Measurements from ENCODE around the gene NOTCH1. TPM values are rescaled to one million over a fixed set of nuclear protein-coding genes. Genes with fewer than 3 reads are reported as not detected.

NOTCH1 gene
- total and polyA plus RNA-seq, 2 of the 8 experiments (the other 6 are each of a cell fraction or from before 2014, with no cell fraction given), result 6.9 to 55.6 TPM

DNA sequence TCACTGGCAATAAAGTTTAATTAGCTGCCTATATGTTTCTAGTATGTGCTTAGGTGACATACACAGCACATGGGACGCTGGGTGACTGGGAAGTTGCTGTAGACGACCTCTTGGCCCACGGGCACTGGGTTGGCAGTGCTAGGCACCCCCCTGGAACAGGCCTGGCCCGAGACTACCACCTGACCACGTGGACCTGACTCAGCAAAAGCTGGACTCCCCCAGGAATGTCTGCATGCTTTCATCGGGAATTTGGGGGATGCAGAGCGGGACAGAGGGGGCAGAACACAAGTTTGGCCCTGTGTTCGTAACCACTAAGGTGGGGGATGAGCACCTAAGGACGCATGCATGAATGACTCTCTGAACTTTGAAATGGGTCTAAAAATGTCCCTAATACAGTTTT lies 89.6 kb downstream of the NOTCH1 start (continued):
- no peak for TF ChIP-seq CBX5 (IDR thresholded peaks at IDR 0.05; ENCODE audit: low read depth, low read length)
- TF ChIP-seq SIRT6 (IDR thresholded peaks at IDR 0.05; ENCODE audit: low read length), result no peak
- TF ChIP-seq EZH2 (IDR thresholded peaks at IDR 0.05; ENCODE audit: low read depth, low read length, severe bottlenecking), result no peak
- no peak for TF ChIP-seq TCF12 (IDR thresholded peaks at IDR 0.05; ENCODE audit: low read depth, low read length)
